Measurements from ENCODE around the gene KICS2. TPM values are rescaled to one million over a fixed set of nuclear protein-coding genes. Genes with fewer than 3 reads are reported as not detected.
"Not testable (repeated sequence)": the region's sequence is repeated elsewhere in the genome, so short reads cannot be mapped to it uniquely, and the experiment has no call there.

Gene KICS2
- total RNA-seq, 2 experiments from 2014 or later: 15.1 to 16.6 TPM

- H3K27me3 Mint-ChIP-seq; ATAC-seq; POLR2A ChIA-PET; DNase-seq; H3K9me3 Mint-ChIP-seq (ENCODE audit: low read depth); H3K27ac Mint-ChIP-seq; intact Hi-C loops (cut with DNase I, micrococcal nuclease); H3K4me3 Mint-ChIP-seq: not testable (repeated sequence)
- Mint-ChIP-seq H3K36me3 (ENCODE audit: low read depth) (peaks cover 22% of the 10 kb centered on the region), H3K4me1 (peaks cover 27% of the 10 kb centered on the region)
- CTCF ChIA-PET: interaction anchor here (0.7 kb wide), 1 partner anchor 8 kb away, joined by 3 read pairs; no protein-coding TSS in a partner anchor
Observed at GRCh38 chr12:64217643-64218042, 4.5 kb downstream of the KICS2 start.

GRCh38 chr12:64216239-64216638 is 5.9 kb downstream of the KICS2 start:
- ATAC-seq (no peak), DNase-seq (no peak)
- intact Hi-C loops (cut with DNase I, micrococcal nuclease): no loop called here
- Mint-ChIP-seq H3K36me3 (ENCODE audit: low read depth) (peaks cover 28% of the 10 kb centered on the region), H3K9me3 (ENCODE audit: low read depth) (no peaks in the 10 kb centered on the region), H3K27me3 (no peaks in the 10 kb centered on the region), H3K4me1 (peaks cover 22% of the 10 kb centered on the region), H3K4me3 (no peak overlapping the region), H3K27ac (no peak overlapping the region)
- ChIA-PET POLR2A (no interaction called here), CTCF (interaction anchor here (1.4 kb wide), 1 partner anchor 11 kb away, joined by 3 read pairs; no protein-coding TSS in a partner anchor)

- H3K27ac Mint-ChIP-seq: no peak overlapping the region
- intact Hi-C loops (cut with DNase I, micrococcal nuclease): no loop called here
- no peaks in the 10 kb centered on the region for H3K27me3 Mint-ChIP-seq
- POLR2A ChIA-PET: no interaction called here
- H3K36me3 Mint-ChIP-seq (ENCODE audit: low read depth): peaks cover 44% of the 10 kb centered on the region
- ATAC-seq (no peak), DNase-seq (no peak)
- H3K4me1 Mint-ChIP-seq: no peaks in the 10 kb centered on the region
- CTCF ChIA-PET: interaction anchor here (0.9 kb wide), 1 partner anchor 10 kb away, joined by 4 read pairs; no protein-coding TSS in a partner anchor
- no peak overlapping the region for H3K4me3 Mint-ChIP-seq
- H3K9me3 Mint-ChIP-seq (ENCODE audit: low read depth): no peaks in the 10 kb centered on the region
Observed at GRCh38 chr12:64212119-64212746, 9.9 kb downstream of the KICS2 start.

DNA sequence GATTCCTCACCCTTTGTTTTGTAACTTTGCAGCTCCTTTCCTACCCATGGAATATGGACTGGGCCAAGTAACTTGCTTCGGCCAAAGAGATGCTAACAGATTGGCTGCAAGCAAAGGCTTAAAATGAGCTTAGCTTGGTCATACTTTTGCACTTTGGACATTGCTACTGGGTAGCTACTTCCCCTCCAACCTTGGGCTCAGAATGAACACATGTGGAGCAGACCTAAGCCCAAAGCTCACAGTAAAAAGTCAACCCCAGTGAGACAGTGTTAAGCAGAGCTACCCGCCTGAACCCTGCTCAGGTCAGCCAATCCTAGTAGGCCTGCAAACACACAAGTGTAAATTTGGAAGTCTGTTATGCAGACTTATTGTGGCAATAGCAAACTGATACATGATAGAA is 14.6 kb downstream of the KICS2 start:
- no peak for DNase-seq
- intact Hi-C loops (cut with DNase I, micrococcal nuclease): no loop called here
- H3K9me3 Mint-ChIP-seq (ENCODE audit: low read depth): peaks cover 4% of the 10 kb centered on the region
- no peak overlapping the region for H3K27ac Mint-ChIP-seq
- CTCF ChIA-PET: no interaction called here
- peaks cover 3% of the 10 kb centered on the region for H3K4me1 Mint-ChIP-seq
- H3K27me3 Mint-ChIP-seq: no peaks in the 10 kb centered on the region
- H3K4me3 Mint-ChIP-seq: no peak overlapping the region
- no peak for ATAC-seq
- POLR2A ChIA-PET: no interaction called here
- H3K36me3 Mint-ChIP-seq (ENCODE audit: low read depth): peaks cover 45% of the 10 kb centered on the region

DNA sequence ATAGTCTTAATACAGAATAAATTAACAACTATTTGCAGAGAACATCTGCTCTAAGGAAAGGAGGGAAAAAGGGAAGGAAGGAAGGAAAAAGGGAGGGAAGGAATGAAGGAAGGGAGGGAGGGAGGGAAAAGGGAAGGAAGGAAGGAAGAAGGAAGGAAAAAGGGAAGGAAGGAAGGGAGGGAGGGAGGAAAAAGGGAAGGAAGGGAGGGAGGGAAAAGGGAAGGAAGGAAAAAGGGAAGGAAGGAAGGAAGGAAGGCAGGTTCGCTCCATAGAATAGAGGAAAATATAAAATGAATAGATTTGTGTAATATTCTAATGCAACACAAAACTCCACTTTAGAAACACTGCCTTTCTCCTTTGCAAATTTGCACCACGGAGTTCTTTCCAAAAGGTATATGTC is 16.6 kb downstream of the KICS2 start:
- Mint-ChIP-seq H3K9me3 (ENCODE audit: low read depth) (peaks cover 4% of the 10 kb centered on the region), H3K27me3 (no peaks in the 10 kb centered on the region), H3K36me3 (ENCODE audit: low read depth) (peaks cover 44% of the 10 kb centered on the region), H3K27ac (no peak overlapping the region), H3K4me1 (peaks cover 3% of the 10 kb centered on the region), H3K4me3 (no peak overlapping the region)
- intact Hi-C loops (cut with DNase I, micrococcal nuclease): no loop called here
- CTCF ChIA-PET: no interaction called here
- DNase-seq (no peak), ATAC-seq (no peak)
- POLR2A ChIA-PET: no interaction called here

DNA sequence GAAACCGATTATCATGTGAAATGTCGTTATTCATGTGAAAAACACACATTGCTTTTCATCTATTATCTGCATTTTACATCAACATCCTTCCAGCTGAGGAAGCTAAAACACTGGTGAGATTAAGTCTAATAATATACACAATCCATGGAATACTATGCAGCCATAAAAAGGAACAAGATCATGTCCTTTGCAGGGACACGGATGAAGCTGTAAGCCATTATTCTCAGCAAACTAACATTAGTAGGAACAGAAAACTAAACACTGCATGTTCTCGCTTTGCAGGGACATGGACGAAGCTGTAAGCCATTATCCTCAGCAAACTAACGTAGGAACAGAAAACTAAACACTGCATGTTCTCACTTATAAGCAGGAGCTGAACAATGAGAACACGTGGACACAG is 18.3 kb downstream of the KICS2 start:
- intact Hi-C loops (cut with DNase I, micrococcal nuclease): no loop called here
- ATAC-seq: no peak
- Mint-ChIP-seq H3K36me3 (ENCODE audit: low read depth) (peaks cover 40% of the 10 kb centered on the region), H3K4me3 (no peak overlapping the region), H3K9me3 (ENCODE audit: low read depth) (peaks cover 4% of the 10 kb centered on the region), H3K27me3 (no peaks in the 10 kb centered on the region), H3K4me1 (peaks cover 3% of the 10 kb centered on the region), H3K27ac (no peak overlapping the region)
- no peak for DNase-seq
- ChIA-PET CTCF (no interaction called here), POLR2A (interaction anchor here (0.6 kb wide), 1 partner anchor 311 kb away, joined by 3 read pairs; no protein-coding TSS in a partner anchor)

DNA sequence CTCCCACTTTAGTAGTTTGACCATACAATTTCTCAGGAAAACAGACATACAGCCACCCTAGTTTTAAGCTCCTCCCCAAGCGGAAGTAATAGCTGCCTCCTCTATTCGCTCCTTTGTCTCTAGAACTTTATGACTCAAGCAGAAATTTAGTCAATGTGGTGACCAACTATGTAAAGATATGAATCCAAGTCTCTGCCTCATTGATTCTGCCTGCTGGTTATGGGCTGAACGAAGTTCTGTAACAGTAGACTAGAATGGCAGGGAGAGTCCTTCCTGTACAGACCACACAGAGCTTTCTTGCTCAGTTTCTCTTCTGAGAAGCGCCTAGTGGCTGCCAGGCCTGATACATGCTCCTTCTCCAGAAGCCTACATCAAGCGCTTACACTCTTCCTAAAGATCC is 19.1 kb downstream of the KICS2 start:
- ChIA-PET CTCF (interaction anchor here (0.7 kb wide), 1 partner anchor 9 kb away, joined by 4 read pairs; no protein-coding TSS in a partner anchor), POLR2A (no interaction called here)
- no peak for DNase-seq

GRCh38 chr12:64195841-64196240 is 26.3 kb downstream of the KICS2 start:
- H3K27me3 Mint-ChIP-seq; intact Hi-C loops (cut with DNase I, micrococcal nuclease); H3K4me3 Mint-ChIP-seq; H3K27ac Mint-ChIP-seq; POLR2A ChIA-PET; DNase-seq; ATAC-seq; H3K9me3 Mint-ChIP-seq (ENCODE audit: low read depth); CTCF ChIA-PET: not testable (repeated sequence)
- Mint-ChIP-seq H3K4me1 (peaks cover 10% of the 10 kb centered on the region), H3K36me3 (ENCODE audit: low read depth) (peaks cover 27% of the 10 kb centered on the region)

More for the DNA sequence above, 19.1 kb downstream of the KICS2 start:
- Mint-ChIP-seq H3K4me3 (no peak overlapping the region), H3K4me1 (peaks cover 3% of the 10 kb centered on the region), H3K27me3 (no peaks in the 10 kb centered on the region), H3K9me3 (ENCODE audit: low read depth) (peaks cover 4% of the 10 kb centered on the region), H3K27ac (no peak overlapping the region), H3K36me3 (ENCODE audit: low read depth) (peaks cover 37% of the 10 kb centered on the region)
- ATAC-seq: peak; percentile 69
- intact Hi-C loops (cut with DNase I, micrococcal nuclease): no loop called here

DNA sequence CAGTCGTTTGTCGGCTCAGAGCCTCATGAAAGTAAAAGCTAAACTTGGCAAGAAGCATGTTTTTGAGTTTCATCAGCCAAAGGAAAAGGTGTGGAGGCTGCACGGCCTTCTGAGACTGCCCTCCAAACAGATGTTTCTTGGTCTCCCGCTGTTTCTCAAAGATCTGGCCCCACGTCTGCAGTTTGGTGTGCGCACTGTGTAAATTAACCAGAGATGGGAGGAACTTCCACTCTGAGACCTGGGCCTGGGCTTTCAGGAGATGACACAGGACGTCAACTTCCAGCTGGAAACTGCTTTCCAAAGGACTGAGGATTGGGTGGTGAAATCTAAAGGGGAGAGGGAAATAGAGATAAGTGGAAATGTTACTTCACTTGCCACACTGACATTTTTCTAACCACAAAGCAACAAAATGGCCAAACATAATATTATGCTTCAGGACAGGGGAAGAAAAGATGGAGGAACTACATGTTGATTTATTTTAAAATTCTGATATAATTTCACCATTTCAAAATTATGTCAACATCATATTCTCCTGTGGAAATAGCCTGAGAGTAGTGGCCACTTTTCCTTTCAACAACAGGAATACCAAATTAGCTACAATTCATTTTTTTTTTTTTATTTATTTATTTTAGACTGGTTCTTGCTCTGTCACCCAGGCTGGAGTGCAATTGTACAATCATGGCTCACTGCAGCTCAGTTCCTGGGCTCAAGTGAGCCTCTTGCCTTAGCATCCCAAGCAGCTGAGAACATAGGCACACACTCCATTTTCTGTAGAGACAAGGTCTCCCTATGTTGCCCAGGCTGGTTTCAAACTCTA is 27.6 kb downstream of the KICS2 start:
- POLR2A ChIA-PET: interaction anchor here (0.6 kb wide), 1 partner anchor 252 kb away, joined by 3 read pairs; no protein-coding TSS in a partner anchor
- Mint-ChIP-seq H3K4me1 (peaks cover 10% of the 10 kb centered on the region), H3K27ac (no peak overlapping the region), H3K9me3 (ENCODE audit: low read depth) (no peaks in the 10 kb centered on the region), H3K27me3 (no peaks in the 10 kb centered on the region), H3K4me3 (no peak overlapping the region), H3K36me3 (ENCODE audit: low read depth) (peaks cover 27% of the 10 kb centered on the region)
- DNase-seq: no peak
- CTCF ChIA-PET: no interaction called here
- ATAC-seq: no peak
- intact Hi-C loops (cut with DNase I, micrococcal nuclease): no loop called here

DNA sequence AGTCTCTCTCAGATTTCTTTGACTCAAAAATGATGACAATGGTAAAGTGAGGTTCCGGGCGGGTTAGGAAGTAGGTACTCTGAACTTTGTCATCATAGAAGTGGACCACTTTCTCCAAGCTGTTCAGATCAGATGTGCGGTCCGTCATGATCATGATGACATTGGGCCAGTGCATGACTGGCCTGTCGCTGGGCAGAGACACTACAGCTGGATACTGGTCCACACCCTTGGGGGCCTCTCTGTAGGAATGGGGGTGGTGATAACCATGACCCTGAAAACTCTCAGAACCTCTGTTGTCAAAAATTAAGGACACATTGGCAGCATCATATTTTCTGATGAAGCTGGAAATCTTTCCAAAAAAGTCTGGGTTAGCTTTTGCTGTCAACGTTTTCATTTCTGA is 28.2 kb downstream of the KICS2 start:
- DNase-seq: no peak
- Mint-ChIP-seq H3K27ac (no peak overlapping the region), H3K9me3 (ENCODE audit: low read depth) (no peaks in the 10 kb centered on the region), H3K27me3 (no peaks in the 10 kb centered on the region), H3K4me1 (peaks cover 10% of the 10 kb centered on the region), H3K4me3 (no peak overlapping the region), H3K36me3 (ENCODE audit: low read depth) (peaks cover 27% of the 10 kb centered on the region)
- POLR2A ChIA-PET: no interaction called here
- CTCF ChIA-PET: no interaction called here
- ATAC-seq: no peak
- intact Hi-C loops (cut with DNase I, micrococcal nuclease): no loop called here

DNA sequence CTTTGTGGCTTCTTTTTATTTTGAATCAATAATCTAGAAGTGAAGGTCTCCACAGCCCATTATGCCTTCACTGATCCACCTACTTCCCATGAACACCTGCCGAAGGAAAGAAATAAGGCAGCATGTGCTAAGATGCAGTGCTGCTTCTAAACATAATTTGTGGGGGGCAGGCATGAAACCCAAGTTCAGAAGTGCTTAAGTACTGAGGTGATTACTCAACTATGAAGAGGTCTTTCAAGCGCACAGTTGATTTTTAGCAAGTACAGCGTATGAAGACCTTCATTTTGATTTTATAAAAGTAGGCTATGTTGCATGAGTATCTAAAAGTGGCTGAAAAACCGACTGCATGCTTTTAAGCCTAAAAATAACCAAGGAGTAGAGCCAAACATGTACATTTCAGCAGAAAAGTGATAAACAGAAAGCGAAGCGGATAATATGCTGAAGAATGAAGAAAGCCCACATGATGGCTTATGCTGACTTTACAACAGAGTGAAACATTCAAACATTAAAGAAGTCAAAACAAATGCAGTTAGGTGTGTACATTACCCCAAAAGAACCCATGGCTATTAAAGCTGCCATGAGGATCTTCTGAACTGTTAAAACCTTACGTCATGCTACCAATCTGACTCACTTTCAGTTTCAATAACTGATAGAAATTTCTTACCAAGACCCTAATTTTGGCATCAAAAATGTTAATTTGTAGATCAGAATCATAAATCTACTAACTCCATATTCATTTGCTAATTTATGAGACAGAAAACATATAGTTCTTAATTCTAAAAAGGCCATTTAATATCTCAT is 29.3 kb downstream of the KICS2 start:
- CTCF ChIA-PET: no interaction called here
- H3K27ac Mint-ChIP-seq: no peak overlapping the region
- no peaks in the 10 kb centered on the region for H3K9me3 Mint-ChIP-seq (ENCODE audit: low read depth)
- POLR2A ChIA-PET: no interaction called here
- H3K27me3 Mint-ChIP-seq: no peaks in the 10 kb centered on the region
- H3K36me3 Mint-ChIP-seq (ENCODE audit: low read depth): peaks cover 27% of the 10 kb centered on the region
- ATAC-seq: peak; percentile 36
- no peak for DNase-seq
- no peak overlapping the region for H3K4me3 Mint-ChIP-seq
- intact Hi-C loops (cut with DNase I, micrococcal nuclease): no loop called here
- H3K4me1 Mint-ChIP-seq: peaks cover 10% of the 10 kb centered on the region
